Stimulated activated CD4-positive, alpha-beta T cell treated with anti-CD3 and anti-CD28 coated beads, Interleukin-15, amount 100 ng/mL, for 24 hours (primary cell): ENCODE measurements around the gene DXO.
"Not testable (repeated sequence)": the region's sequence is repeated elsewhere in the genome, so short reads cannot be mapped to it uniquely, and the experiment has no call there.

Source experiments
- DNase-seq: peaks from one replicate; pipeline ENCODE4 v3.0.0-alpha.2; 2020

Gene DXO

GRCh38 chr6:31954511-31954910 lies 17.4 kb downstream of the DXO start:
- DNase-seq, result no peak

GRCh38 chr6:31952890-31953289 lies 19.0 kb downstream of the DXO start:
- DNase-seq, result no peak

- DNase-seq, result peak; percentile 52
Observed at GRCh38 chr6:31952140-31952805, 19.7 kb downstream of the DXO start.

- DNase-seq, result no peak
Observed at GRCh38 chr6:31949926-31950548, 21.9 kb downstream of the DXO start.

GRCh38 chr6:31948753-31949413 lies 23.1 kb downstream of the DXO start:
- no peak for DNase-seq

- no peak for DNase-seq
Observed at GRCh38 chr6:31948306-31948705, 23.6 kb downstream of the DXO start.

GRCh38 chr6:31947864-31948263 lies 24.1 kb downstream of the DXO start:
- no peak for DNase-seq

GRCh38 chr6:31947070-31947675 lies 24.8 kb downstream of the DXO start:
- no peak for DNase-seq

GRCh38 chr6:31946370-31946885 lies 25.5 kb downstream of the DXO start:
- DNase-seq, result no peak

- peak; percentile 27 for DNase-seq
Observed at GRCh38 chr6:31945507-31946369, 26.2 kb downstream of the DXO start, which contains the start of gene CFB. CFB (plus strand) TSS chr6:31946095; CDS start chr6:31946222, 127 bp downstream.

- DNase-seq, result no peak
Observed at GRCh38 chr6:31945154-31945506, 26.8 kb downstream of the DXO start.

GRCh38 chr6:31943742-31944141 lies 28.2 kb downstream of the DXO start:
- no peak for DNase-seq

GRCh38 chr6:31940256-31940664 lies 31.7 kb downstream of the DXO start:
- DNase-seq, result no peak

- DNase-seq, result no peak
Observed at GRCh38 chr6:31935823-31936222, 36.1 kb downstream of the DXO start.

GRCh38 chr6:31935021-31935420 lies 36.9 kb downstream of the DXO start:
- no peak for DNase-seq

GRCh38 chr6:31933537-31933936 lies 38.4 kb downstream of the DXO start:
- DNase-seq, result no peak

GRCh38 chr6:31932137-31932536 lies 39.8 kb downstream of the DXO start:
- DNase-seq, result not testable (repeated sequence)

- DNase-seq, result no peak
Observed at GRCh38 chr6:31930962-31931361, 41.0 kb downstream of the DXO start.

GRCh38 chr6:31928672-31928939 lies 43.3 kb downstream of the DXO start:
- no peak for DNase-seq

- no peak for DNase-seq
Observed at GRCh38 chr6:31927863-31928671, 43.9 kb downstream of the DXO start.

- no peak for DNase-seq
Observed at GRCh38 chr6:31927242-31927862, 44.6 kb downstream of the DXO start, which contains the start of gene C2. C2 (plus strand) TSS chr6:31927717; CDS start chr6:31927753, 36 bp downstream.
